HG02642 (cell line): ENCODE results near the gene SRBD1.

Source experiments
- ATAC-seq: cut with Tn5 transposase; IDR thresholded peaks from one replicate; pipeline ENCODE4 v1.9.1; 2021; ENCODE audit warnings: mild to moderate bottlenecking; ENCODE audit not compliant: unreplicated experiment, poor library complexity

The SRBD1 gene

DNA sequence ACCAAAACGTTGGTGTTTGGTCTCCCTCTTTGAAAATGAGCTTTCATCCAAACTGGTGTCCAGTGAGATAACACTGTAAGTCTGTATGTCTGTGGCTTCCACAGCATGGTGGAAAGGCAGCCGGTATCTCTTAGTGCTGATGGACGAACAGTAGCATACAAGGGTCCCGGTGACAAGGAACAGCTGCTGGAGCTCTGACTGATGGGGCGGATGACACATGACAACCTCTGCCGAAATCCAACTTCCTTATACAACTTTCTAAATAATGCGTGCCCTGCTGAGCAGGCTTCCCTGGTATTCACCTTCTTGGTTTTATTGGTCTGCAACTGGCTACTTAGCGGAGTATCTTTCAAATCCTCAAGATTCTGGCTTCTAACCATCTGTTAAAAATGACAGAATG lies 216.2 kb downstream of the SRBD1 start:
- ATAC-seq = no peak

DNA sequence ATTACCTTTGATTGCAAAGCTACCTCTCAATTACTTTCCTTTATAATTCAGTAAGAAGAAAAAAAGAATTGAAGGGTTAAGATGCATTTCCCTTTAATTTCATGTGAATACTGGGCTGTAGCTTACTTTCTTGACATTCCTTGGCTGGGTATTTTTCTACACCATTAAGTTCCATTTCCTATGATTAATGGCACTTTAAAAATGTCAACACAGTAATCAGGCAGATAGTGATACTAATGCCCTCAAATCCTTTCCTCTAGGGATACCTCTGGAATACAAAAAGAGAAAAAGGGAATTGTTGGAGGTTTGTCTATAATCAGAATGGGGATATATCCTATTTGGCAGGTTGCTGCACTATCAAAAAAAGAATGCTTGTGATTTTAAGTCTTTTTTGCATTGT lies 216.9 kb downstream of the SRBD1 start:
- ATAC-seq = no peak

DNA sequence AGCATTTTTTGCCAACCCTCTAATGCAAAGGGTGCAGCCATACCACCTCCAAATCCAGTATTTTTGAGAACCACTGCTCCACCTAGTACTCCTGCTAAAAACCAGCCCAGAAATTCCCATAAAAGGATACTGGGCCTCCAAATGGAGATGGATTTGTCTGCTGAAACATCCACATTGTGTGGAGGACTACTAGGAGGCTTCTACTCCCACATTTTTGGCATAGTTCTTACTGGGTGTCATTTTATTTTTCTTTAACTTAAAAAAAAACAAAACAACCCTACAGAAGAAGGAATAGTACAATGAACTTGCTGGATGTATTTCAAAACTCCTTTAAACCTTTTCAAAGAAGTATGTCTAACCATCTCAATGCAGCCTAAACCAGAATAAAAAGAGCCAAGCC lies 219.2 kb downstream of the SRBD1 start:
- no peak for ATAC-seq

DNA sequence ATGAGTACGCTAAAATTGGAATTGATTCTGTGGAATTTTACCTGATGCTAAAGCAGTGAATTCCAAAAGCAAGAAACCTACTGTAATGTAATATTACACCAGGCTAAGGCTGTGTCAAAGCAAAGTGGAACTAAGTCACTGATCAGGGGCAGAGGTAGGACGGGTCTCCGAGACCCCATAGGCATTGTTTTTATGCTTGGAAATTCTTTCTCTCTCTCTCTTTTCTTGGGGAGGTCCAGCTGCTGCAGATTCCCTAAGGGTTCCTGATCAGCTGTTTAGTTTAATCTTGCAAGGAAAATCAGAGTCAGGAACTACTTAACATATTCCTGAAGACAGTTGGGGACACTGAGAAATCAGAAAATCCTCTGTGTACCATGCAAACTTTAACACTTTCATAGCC lies 220.2 kb downstream of the SRBD1 start:
- no peak for ATAC-seq

DNA sequence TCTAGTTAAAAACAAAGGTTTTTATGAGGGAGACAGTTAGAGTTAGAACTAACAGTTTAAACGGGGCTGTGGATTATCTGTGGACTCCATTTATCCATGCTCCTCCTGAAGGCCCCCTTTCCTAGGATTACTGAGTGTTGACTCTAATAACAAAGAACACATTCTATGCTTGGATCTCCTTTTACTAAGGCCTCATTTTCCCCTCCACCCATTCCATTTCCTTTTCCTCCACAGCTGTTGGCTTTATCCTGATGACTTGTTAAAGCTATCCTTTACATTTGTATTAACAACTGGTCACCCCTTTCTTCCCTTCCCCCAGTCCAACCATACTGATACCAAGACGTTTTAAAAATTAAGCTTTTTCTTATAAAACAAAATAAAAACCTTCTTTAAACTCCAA lies 220.6 kb downstream of the SRBD1 start:
- no peak for ATAC-seq

DNA sequence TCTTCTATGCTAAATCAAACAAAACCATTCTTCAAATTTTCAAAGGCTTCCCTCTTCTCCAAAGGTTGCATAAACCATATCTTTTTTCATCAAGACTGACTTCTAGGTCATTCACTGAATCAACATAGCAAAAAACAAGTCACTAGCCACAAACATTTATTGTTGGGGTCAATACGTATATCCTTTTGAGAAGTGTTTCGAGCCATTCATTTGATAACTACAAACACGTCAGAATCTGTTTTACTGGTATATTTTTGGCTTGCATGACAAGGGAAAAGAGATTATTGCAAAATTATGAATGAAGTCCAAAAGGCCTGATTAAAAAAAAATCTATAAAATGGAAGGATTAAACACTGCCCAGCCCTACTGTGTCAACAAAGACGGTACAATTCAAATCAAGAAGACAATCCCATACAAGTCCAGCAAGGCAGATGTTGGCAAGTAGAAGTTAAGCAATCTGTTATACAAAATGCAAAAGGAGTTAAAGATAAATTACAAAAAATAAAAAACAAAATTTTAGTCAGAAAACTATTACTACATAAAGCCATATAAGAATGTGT lies 222.4 kb downstream of the SRBD1 start:
- no peak for ATAC-seq

DNA sequence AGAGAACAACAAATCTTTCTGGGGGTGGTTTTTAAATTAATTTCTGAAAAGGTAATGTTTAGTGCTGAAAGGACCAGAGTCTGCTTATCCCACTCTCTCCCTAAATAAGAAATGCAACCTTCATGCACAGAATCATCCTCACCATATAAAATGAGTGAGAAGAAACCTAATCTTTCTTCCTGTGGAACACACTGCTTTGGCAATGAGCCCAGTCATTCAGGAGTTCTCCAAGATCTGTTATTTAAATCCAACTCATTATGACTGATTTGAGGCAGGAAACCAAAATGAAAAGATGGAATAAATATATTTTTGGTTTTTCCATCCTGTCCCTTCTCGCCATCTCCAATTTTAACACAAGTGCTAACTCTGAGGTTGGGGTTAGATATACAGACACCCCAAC lies 228.3 kb downstream of the SRBD1 start:
- no peak for ATAC-seq

DNA sequence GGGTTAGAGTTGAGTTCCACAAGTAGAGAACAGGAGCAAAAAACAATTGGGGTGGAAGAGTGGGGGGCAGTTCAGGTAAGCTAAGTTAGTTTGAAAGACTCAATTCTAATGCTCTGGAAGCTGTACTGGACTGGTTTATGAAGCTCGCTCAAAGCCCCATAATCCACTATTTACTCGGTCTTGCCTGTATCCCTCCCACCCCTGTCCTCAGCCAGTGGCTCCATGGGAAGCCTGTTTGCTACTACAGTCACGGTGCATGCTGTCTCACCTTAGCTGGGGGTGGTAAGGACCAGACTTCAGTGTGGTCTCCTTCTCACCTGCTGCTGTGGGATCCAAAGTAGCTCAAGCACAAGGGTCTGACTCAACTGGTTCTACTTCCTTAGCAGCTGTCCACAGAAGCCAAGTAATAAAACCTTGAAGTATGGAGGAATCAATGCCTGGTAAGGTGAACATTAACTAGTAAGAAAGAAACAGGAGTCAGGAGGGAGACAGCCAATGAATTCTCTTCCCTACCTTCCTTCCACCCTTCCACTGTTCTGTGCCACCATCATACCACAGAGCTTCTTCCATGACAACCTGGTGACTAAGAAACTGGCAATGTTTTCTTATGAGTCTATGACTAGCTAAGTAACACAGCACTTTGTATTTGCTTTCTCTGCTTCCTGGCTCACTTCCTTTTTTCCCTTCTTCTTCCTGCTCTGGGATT lies 230.8 kb downstream of the SRBD1 start:
- ATAC-seq = no peak

DNA sequence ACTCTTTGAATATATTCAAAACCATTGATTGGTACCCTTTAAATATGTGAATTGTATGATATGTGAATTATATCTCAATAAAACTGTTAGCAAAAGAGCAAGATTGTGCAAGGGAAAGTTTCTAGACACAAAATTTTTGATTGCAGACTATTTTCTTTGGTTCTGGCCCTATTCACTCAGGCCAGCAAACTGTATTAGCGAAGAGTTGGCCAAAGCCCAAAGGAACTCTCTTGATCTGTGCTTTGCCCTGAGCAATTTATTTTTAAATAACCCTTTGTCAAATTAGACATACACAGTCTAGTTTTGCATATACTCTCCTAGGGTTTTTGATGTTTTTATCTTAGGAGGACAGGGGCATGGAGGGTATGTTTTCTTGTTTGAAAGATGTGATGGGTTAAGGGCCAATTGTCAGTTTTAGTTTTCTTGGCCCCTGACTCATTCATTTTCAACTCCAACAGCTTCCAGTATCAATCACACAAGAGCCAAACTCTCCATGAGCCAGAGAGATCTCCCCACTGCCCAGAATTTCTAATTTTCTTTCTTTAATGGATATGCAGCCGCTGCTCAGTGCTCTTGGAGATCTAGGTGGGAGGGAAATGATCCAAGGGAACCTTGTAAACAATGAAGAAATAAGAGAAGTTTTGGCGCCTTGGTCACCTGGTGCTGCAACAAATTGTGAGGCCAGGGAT lies 231.5 kb downstream of the SRBD1 start:
- no peak for ATAC-seq

DNA sequence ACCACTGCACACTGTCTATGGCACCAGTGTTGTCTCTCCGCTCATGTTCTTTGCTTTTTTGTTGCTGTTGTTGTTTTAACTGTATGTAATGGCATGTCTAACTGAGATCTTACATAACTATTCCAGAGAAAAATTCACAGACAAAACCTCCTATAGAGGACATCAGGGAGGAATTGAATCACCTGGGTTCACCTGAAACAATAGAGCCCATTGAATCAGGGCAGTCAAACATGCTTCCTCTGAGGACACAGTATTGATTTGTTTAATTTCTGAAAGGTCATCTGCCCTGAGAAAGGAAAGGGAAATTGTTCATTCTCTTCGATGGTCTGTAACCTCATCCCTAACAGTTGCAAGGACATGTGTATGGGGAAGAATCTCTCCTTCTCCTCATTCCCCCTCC lies 237.5 kb downstream of the SRBD1 start:
- ATAC-seq = no peak

DNA sequence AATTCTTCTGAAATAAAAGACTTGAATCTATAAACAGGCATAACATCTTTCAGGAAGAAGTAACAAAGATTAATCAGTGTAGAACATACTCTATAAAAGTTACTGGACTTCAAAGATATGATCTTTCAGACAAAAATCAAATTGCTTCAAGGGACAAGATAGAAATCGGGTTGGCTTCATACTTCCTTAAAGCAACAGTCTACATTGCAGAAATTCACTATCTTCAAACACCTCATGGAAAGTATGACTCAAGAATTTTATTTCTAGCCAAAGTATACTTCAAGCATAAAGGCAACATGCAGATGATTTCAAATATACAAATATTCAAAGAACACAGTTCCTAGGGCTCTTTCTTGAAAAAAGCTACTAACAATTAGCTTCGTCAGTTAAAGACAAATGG lies 240.7 kb downstream of the SRBD1 start:
- no peak for ATAC-seq

DNA sequence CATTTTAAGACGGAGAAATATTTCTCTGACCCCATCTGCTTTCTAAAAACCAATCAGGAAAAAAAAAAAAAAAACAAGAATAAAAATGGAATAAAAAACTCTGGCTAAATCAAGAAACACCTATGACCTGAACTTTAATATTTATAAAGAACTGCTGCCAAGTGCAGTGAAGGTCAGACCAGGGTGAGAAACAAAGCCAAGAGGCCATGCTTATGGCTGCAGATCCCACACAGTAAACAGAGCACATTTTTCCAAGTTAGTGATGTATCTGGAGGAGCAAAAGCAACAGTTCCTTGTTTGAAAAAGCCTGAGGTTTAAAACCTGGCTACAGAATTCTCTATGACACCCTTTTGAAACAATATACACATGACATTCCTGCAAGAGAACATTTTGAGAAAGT lies 242.3 kb downstream of the SRBD1 start:
- ATAC-seq = no peak

DNA sequence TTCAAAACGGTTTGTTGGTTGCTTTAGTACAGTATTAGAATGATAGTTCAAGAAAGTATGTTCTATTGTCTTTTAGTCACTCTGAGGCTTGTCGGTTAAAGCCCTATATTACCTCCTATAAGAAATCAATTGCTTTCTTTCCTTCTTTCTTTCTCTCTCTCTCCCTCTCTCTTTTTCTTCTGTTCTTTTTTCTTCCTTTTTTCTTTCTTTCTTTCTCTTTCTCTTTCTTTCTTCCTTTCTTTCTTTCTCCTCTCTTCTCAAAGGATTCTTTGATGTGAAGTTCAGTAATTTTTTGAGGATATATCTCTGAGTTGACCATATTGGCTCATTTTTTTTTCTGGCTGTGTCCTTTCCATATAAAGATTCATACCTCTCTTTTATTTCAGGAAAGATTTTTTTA lies 249.4 kb downstream of the SRBD1 start:
- no peak for ATAC-seq

DNA sequence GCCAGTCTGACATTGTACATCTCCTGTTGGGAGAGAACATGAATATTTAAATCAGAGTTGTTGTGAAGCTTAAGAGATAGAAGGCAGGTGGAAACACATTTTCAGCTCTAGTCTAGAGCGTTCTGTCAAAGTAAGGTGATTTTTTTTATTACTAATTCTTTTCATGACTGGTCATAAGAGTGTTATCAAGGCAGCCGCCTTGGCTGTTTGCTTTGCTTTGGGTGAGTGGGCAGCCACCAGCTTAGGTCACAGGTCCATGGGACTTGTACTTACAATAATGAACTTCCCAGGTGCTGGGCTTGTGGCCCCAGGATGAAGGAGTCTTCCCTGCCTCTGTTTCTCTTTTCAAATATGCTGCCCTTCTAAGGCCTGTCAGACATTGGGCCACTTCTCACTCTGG lies 256.3 kb downstream of the SRBD1 start:
- no peak for ATAC-seq

DNA sequence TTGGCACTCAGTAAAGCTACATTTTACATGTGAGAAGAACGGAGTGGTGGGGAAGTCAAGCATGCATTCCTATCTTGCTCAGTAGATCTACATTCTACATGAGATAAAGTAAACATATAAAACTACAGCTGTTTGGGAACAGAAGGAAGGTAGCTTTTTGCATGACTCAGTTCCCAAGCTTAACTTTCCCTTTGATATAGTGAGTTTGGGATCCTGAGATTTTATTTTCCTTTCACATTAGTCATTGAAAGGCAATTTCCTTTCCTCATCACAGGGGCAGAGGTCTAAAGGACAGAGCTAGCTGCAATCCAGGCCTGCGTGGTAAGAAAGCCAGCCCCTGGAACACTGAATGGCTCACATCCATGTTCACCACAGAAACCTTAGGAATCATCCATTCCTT lies 257.2 kb downstream of the SRBD1 start:
- ATAC-seq = no peak

DNA sequence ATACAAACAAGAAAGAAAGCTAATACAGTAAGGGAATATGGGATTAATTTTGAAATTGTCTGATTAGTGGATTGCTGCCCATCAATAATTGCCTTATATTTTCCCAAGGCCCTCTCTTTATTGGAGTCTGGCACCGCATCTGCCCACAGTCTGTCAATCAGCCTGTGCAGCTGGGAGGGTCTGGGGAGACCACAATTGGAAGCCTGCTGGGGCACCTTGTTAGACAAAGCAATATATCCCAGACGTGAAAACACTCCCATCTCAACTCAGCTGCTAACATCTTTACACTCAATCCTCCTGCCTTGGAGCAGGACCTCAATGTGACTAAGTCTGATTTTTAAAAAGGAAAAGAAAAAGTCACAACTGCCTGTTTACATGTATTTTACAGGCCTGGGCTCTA lies 258.6 kb downstream of the SRBD1 start:
- ATAC-seq = no peak

DNA sequence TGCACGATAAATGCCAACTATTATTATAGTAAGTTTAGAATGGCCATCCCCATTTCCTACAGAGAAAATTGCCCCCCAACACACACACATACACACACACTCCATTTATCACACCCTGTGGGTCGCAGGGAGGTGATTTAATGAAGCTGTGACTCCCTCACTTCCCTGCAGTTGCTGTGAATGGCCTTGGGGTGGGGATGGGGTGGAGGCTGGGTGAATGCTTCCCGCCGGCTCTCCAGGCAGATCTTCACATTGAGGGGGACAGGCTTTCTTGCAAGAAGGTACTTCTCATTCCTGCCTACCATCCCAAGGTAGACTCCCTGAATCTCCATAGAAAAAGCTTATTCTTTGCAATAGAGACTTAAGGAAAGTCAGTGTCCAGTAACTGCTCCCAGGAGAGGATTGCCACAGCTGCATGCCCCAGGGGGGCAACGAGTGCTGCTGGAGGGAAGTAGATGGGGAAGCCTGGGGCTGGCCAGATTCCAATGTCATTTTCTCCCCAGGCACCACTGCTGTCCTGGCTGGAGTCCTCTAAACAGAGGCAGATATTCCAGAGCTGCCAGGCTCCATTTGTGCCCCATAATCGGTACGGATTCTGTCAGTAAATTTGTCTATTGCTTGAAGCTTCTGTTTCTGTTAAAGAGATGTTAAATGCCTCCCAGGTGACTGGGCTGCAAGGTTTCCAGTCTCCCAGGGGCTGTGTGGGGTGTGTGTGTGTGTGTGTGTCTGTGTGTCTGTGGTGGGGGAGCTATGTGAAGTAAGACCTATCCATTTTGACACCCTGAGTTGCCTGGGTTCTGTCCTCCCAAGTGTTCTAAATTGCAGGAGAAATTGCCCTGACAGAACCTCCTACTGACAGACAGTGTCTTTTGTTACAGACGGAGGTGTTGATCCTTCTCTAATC lies 265.5 kb downstream of the SRBD1 start:
- ATAC-seq = no peak

DNA sequence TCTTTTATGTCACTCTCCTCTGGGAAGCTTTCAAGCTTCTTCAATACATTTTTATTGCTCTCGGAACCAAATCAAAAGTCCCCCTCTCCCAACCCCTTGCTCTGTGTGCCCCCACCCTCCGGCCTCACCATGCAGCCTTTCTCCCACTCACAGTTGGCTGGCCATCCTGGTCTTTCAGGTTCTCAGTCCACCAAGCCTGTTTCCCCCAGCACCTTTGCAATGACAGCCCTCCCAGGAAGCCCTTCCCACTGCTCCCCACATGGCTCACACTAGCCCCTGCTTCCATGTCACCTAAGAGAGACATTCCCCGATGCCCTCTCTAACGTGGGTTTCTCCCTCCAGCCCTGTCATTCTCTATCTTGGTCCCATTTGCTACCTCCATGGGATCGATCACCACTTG lies 266.6 kb downstream of the SRBD1 start:
- ATAC-seq = no peak

DNA sequence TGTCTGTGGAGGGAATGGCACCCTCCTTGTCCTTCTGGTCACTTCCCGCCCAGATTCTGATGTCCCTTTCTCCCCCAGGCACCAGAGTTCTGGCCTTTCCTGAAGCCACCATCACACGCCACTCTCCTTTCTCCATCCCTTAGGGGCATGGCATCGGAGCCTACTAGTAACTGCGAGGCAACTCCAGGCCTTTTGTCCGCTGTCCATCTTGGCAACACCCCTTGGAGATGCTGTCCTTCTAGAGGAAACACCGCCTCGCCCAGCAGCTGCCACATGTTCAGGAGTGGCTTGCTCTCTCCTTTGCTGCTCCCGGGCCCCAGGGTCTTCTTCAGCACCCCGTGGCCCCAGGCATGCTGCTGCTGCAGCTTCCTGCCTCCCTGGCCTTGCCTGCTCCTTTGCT lies 267.0 kb downstream of the SRBD1 start:
- ATAC-seq = no peak

DNA sequence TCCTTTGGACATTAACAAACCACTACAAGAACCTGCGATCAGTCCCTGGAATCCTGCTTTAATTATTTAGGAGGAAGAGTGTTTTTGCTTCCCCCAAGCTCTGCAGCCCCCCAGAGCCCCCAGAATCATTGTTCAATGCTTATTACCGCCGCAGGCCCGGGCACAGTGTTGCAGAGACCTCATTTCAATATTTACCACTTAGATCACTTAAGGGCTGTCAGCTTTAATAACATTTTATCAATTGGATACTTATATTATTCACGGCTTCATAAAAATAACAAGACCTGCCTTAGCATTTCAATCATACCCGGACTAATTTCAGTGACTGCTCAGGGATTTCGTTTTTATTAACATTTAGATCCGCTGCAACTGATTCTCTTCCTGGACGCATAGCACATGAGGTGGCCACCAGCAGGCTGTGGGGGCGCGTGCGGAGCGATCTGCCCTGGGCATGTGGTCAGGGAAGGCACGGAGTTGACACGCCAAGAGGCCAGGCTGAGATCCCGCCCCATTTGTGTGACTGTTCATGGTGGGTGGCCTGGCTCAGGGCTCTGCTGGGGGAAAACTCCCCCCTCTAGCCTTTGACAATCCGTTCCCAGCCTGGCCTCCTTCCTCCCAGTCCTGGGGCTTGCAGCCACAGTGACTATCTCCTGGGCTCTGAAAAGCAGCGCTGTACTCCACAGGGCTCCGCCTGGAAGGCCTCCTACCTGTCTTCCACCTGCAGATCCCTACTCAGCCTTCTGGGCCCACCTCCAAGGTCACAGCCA lies 267.6 kb downstream of the SRBD1 start:
- ATAC-seq = no peak
